Measurements from ENCODE around the gene APOF. TPM values are rescaled to one million over a fixed set of nuclear protein-coding genes. Genes with fewer than 3 reads are reported as not detected.

The APOF gene
- total and polyA plus RNA-seq, 2 of the 13 experiments (the other 11 are each of a cell fraction or from before 2014, with no cell fraction given), result 3.3 to 23.9 TPM

- TF ChIP-seq ATF4 (CRISPR knock-in tag; IDR thresholded peaks at IDR 0.05) (0 out of 4 replicates have a peak, but pooled peaks of 1 of the 2 experiments have one; percentile 70), ATF5 (CRISPR knock-in tag; IDR thresholded peaks at IDR 0.05; ENCODE audit: low read depth) (no peak), SP4 (CRISPR knock-in tag; IDR thresholded peaks at IDR 0.05) (peak; percentile 66; the same call in 1 of the 2 replicates), HCFC1 (IDR thresholded peaks at IDR 0.05; ENCODE audit: low read depth, low read length) (peak; percentile 98), FOXC1 (CRISPR knock-in tag; IDR thresholded peaks at IDR 0.05; ENCODE audit: borderline replicate concordance) (peak; percentile 71), ZNF335 (CRISPR knock-in tag; IDR thresholded peaks at IDR 0.05) (peak; percentile 99), EP300 (IDR thresholded peaks at IDR 0.05; ENCODE audit: low read depth in 2 of 2, low read length in 2 of 2) (0 out of 4 replicates have a peak, but pooled peaks of 1 of the 2 experiments have one; percentile 25), EP300 (CRISPR knock-in tag; IDR thresholded peaks at IDR 0.05; ENCODE audit: borderline replicate concordance) (no peak), NFYC (CRISPR knock-in tag; IDR thresholded peaks at IDR 0.05) (peak; percentile 71), RFX3 (CRISPR knock-in tag; IDR thresholded peaks at IDR 0.05) (no peak), ZNF713 (CRISPR knock-in tag; IDR thresholded peaks at IDR 0.05) (no peak), AFF4 (CRISPR knock-in tag; IDR thresholded peaks at IDR 0.05) (no peak), CREB3 (CRISPR knock-in tag; IDR thresholded peaks at IDR 0.05) (peak; percentile 90), POGK (CRISPR knock-in tag; conservative IDR thresholded peaks at IDR 0.05) (peak; percentile 97), TMF1 (CRISPR knock-in tag; IDR thresholded peaks at IDR 0.05; ENCODE audit: low read depth) (peak; percentile 74; the same call in 1 of the 2 replicates), NCOA1 (CRISPR knock-in tag; IDR thresholded peaks at IDR 0.05) (peak; percentile 59; the same call in 1 of the 2 replicates), BCLAF1 (IDR thresholded peaks at IDR 0.05) (no peak)
Measured at GRCh38 chr12:56315622-56316473, 46.8 kb downstream of the APOF start, which contains the start of gene CNPY2 (continued).
